Effector CD8-positive, alpha-beta T cell (primary cell): ENCODE data around the gene KRTAP9-2.
"Not testable (repeated sequence)": the region's sequence is repeated elsewhere in the genome, so short reads cannot be mapped to it uniquely, and the experiment has no call there.

Experiments used
- DNase-seq: peaks from one replicate; lab custom pipeline; 2025; lab: John Stamatoyannopoulos, UW

The KRTAP9-2 gene

DNA sequence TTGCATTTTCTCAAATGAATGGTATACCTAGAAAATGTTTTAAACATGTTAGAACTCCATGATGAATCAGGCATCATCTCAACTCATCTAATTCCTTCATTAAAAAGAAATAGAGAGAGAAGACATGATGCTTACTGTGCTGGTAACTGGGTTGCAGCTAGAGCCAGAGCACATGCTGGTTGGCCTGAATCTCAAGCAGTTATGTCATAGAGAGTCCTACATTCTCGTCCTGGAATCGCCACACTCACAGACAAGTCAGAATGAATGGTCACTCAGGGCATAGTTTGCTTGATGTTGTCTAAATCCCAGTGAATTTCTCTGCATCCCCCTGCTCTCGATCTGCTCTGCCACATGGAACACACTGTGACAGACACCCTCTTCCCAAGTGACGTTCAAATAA lies 10.7 kb downstream of the KRTAP9-2 start:
- not testable (repeated sequence) for DNase-seq

DNA sequence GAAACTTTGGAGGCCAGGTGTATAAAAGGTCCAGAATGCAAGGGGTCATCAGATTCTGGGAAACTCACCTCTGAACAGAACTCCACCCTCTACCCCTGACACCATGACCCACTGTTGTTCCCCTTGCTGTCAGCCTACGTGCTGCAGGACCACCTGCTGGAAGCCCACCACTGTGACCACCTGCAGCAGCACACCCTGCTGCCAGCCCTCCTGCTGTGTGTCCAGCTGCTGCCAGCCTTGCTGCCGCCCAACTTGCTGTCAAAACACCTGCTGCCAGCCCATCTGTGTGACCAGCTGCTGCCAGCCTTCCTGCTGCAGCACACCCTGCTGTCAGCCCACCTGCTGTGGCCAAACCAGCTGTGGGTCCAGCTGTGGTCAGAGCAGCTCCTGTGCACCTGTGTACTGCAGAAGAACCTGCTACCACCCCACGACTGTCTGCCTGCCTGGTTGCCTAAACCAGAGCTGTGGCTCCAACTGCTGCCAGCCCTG lies 11.5 kb downstream of the KRTAP9-2 start, which contains the start of gene KRTAP9-8:
Gene KRTAP9-8, plus strand, starts transcription at position 51 of the 489 bp plus-strand sequence. Its CDS starts 53 bp downstream, at position 104.
- not testable (repeated sequence) for DNase-seq

DNA sequence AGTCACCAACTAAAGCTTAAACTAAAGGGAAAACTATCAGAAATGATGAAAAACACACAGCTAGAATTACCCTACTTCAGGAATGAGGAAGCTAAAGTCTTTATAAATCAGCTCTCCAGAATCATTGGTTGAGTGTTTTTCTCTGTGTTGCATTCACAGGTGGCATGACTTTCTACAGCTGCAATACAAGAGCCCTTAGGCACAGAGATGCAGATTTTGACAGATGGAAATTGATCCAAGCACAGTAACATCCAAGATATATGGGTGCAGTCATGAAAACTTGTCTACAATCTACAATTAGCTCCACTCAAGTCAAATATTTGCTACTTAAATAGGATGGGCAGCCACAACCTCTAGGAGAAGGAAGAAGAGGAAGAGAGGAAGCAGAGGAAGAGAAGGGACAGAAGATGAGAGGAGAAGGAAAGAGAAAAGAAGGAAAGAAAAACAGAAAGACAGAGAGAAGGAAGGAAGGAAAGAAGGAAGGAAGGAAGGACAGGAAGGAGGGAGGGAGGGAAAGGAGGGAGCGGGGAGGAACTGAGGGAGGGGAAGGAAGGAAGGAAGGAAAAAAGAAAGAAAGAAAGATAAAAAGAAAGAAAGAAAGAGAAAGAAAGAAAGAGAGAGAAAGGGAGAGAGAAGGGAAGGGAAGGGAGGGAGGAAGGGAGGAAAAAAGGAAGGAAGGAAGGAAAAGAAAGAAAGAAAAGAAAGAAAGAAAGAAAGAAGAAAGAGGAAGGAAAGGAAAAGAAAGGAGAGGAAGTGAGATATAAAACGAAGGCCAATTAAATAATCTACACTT lies 20.7 kb downstream of the KRTAP9-2 start:
- not testable (repeated sequence) for DNase-seq

DNA sequence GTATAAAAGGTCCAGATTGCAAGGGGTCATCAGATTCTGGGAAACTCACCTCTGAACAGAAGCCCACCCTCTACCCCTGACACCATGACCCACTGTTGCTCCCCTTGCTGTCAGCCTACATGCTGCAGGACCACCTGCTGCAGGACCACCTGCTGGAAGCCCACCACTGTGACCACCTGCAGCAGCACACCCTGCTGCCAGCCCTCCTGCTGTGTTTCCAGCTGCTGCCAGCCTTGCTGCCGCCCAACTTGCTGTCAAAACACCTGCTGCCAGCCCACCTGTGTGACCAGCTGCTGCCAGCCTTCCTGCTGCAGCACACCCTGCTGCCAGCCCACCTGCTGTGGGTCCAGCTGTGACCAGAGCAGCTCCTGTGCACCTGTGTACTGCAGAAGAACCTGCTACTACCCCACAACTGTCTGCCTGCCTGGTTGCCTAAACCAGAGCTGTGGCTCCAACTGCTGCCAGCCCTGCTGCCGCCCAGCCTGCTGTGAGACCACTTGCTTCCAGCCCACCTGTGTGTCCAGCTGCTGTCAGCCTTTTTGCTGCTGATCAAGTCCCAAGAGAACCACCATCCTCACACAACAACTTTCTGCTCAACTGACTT lies 23.3 kb downstream of the KRTAP9-2 start, which contains the start of gene KRTAP9-4:
Gene KRTAP9-4, plus strand, starts transcription at position 51 of the 604 bp plus-strand sequence. Its CDS starts 34 bp downstream, at position 85.
- DNase-seq, result not testable (repeated sequence)

DNA sequence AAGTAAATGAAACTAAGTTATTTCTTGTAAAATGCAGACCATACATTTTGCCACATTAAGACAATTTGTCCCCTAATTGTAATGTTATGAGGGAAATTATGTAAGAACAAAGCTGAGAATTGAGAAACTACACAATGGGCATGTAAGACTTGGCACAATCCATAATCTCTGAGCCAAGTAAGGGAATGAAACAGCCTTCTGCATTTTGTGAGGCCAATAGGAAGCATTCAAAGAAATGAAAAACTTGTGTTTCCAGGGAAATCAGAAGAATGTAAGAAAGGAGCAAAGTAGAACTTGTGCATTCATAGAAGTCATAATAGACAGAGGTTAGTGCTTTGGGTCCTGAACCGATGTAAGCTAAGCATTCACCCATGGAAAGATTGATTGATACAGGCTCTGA lies 24.8 kb downstream of the KRTAP9-2 start:
- no peak for DNase-seq

DNA sequence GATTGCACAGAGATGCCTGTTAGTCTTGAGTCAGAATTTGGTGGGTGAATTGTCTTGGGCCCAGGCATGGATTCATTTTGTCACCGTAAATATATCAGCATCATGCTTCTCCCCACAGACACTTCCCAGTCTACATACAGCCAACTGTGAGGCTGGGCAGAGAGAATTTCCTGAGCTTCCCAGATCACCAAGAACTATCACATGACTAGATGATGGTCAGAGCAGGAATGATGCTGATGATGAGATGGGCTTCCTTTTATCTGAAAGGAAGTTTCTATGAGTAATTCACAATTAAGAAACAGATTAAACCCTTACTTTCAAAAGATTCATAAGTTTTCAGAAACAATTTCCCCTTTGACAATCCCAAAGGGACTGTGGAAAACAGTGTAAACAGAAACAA lies 28.4 kb downstream of the KRTAP9-2 start:
- DNase-seq, result no peak

DNA sequence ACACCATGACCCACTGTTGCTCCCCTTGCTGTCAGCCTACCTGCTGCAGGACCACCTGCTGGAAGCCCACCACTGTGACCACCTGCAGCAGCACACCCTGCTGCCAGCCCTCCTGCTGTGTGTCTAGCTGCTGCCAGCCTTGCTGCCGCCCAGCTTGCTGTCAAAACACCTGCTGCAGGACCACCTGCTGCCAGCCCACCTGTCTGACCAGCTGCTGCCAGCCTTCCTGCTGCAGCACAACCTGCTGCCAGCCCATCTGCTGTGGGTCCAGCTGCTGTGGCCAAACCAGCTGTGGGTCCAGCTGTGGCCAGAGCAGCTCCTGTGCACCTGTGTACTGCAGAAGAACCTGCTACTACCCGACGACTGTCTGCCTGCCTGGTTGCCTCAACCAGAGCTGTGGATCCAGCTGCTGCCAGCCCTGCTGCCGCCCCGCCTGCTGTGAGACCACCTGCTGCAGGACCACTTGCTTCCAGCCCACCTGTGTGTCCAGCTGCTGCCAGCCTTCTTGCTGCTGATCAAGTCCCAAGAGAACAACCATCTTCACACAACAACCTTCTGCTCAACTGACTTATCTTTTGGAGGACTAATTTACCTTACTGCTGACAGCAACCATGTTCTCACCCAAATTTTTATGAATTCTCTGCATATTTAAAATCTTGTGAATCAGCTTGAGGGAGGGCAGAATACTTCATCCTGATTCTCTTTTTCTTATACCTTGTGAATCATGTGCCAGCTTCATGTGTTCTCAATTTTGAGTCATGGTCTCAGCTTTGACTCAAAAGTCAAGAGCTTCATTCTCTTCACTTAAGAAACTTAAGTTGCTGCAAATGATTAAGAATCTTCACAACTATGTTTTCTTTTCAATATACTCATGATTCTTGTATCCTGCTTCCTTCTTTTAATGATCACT lies 29.2 kb downstream of the KRTAP9-2 start, which contains the start of gene KRTAP9-9:
Gene KRTAP9-9, plus strand, starts transcription at position 4 of the 910 bp plus-strand sequence.
- DNase-seq, result not testable (repeated sequence)

DNA sequence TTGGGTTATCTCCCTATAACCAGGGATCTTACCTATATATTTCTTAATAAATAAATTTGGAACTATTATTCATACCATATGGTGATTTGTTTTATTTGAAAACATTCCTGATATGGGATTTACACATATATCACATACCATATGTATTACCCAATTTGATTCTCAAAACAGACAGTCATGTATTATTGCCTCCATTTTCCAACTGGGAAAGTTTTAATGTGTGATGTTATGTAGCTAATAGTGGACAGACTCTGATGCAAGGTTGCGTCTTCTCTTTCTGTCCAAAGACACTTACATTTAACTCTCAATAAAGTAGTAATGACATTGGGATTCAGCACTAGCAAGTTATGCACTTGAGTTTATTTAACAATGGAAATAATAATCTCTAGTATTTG lies 29.8 kb downstream of the KRTAP9-2 start:
- no peak for DNase-seq

DNA sequence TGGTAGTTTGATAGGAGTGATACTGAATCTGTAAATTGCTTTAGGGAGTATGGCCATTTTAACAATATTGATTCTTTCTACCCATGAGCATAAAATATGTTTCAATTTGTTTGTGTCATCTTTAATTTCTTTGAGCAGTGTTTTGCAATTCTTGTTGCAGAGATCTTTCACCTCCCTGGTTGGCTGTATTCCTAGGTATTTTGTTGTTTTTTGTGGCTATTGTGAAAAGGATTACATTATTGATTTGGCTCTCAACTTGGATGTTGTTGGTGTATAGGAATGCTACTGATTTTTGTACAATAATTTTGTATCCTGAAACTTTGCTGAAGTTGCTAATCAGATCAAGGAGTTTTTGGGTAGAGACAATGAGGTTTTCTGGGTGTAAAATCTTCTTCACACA lies 32.0 kb downstream of the KRTAP9-2 start:
- DNase-seq, result no peak

DNA sequence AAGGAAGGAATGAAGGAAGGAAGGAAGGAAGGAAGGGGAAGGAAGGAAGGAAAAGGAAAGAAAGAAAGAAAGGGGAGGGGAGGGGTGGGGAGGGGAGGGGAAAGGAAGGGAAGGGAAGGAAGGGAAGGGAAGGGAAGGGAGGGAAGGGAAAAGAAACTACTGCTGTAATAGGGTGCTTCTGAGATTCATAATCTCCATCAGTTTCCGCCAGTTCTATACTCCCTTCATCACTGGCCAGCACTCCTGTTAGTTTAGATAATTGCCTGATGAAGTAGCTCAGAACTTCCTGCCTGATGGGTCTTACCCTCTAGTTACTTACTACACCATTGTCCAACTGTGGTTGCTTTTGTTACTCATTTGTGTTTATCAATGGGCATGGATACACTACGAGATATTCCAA lies 36.8 kb downstream of the KRTAP9-2 start:
- DNase-seq, result no peak

DNA sequence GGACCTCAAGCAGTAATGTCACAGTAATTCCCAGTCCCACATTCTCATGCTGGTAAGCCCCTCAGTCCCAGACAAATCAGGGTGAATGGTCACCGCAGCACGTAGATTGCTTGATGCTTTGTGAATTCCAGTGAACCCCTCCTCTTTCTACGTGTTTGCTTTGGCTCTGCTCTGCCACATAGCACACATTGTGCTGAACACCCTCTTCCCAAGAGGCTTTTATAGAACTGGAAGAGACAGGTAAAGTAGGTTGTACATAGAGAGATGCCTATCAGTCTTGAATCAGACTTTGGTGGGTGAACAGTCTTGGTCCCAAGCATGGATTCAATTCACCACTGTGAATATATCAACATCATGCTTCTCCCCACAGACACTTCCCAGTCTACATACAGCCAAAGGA lies 38.2 kb downstream of the KRTAP9-2 start:
- DNase-seq, result no peak

DNA sequence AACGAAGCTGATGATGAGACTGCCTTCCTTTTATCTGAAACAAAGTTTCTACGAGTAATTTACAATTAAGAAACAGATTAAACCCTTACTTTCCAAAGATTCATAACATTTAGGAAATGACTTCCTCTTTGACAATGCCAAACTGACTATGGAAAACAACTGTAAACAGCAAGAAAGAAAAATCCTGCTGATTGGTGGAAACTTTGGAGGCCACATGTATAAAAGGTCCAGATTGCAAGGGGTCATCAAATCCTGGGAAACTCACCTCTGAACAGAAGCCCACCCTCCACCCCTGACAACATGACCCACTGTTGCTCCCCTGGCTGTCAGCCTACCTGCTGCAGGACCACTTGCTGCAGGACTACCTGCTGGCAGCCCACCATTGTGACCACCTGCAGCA lies 38.6 kb downstream of the KRTAP9-2 start, which contains the start of gene KRTAP9-6:
Gene KRTAP9-6, plus strand, starts transcription at position 301 of the 400 bp plus-strand sequence. Its CDS starts 0 bp downstream, at position 301.
- no peak for DNase-seq

DNA sequence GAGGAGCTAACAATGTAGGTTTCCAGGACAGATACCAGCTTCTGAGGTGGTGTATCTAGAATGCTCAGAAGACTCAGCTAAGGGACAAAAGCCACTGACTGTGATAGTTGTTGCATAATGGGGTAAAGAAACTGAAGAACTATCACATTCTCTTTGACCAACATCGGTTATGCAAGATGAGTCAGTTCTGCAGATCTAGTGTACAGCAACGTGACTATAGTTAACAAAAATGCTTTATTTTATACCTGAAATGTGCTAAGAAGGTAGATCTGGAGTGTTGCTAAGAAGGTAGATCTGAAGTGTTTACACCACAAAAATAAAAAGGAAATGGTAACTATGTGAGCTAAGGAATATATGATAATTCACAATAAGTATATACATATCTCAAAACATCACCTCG lies 41.3 kb downstream of the KRTAP9-2 start:
- no peak for DNase-seq

DNA sequence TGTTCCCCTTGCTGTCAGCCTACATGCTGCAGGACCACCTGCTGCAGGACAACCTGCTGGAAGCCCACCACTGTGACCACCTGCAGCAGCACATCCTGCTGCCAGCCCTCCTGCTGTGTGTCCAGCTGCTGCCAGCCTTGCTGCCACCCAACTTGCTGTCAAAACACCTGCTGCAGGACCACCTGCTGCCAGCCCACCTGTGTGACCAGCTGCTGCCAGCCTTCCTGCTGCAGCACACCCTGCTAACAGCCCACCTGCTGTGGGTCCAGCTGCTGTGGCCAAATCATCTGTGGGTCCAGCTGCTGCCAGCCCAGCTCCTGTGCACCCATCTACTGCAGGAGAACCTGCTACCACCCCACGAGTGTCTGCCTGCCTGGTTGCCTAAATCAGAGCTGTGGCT lies 44.9 kb downstream of the KRTAP9-2 start:
- DNase-seq, result not testable (repeated sequence)

DNA sequence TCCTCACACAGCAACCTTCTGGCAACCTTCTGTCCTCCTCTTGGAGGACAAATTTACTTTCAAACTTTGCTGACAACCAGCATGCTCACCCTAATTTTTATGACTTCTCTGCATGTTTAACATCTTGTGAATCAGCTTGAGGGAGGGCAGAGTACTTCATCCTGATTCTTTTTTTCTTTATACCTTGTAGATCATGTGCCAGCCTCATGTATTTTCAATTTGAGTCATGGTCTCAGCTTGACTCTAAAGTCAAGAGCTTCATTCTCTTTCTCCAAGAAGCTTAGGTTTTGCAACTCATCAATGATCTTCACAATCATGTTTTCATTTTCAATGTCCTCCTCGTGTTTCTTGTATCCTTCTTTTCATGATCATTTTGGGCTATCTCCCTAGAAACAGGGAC lies 45.4 kb downstream of the KRTAP9-2 start:
- DNase-seq, result no peak

DNA sequence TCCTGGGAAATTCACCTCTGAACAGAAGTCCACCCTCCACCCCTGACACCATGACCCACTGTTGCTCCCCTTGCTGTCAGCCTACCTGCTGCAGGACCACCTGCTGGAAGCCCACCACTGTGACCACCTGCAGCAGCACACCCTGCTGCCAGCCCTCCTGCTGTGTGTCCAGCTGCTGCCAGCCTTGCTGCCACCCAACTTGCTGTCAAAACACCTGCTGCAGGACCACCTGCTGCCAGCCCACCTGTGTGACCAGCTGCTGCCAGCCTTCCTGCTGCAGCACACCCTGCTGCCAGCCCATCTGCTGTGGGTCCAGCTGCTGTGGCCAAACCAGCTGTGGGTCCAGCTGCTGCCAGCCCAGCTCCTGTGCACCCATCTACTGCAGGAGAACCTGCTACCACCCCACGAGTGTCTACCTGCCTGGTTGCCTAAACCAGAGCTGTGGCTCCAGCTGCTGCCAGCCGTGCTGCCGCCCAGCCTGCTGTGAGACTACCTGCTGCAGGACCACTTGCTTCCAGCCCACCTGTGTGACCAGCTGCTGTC lies 49.3 kb downstream of the KRTAP9-2 start, which contains the start of gene KRTAP9-7:
Gene KRTAP9-7, plus strand, starts transcription at position 51 of the 543 bp plus-strand sequence. Its CDS starts 0 bp downstream, at position 51.
- DNase-seq, result not testable (repeated sequence)
